ENCODE measurements around the gene LCNL1. TPM values are rescaled to one million over a fixed set of nuclear protein-coding genes. Genes with fewer than 3 reads are reported as not detected.

Gene LCNL1
- total and polyA plus RNA-seq, 2 of the 13 experiments (the other 11 are each of a cell fraction or from before 2014, with no cell fraction given) = not detected

GRCh38 chr9:137001857-137002645 lies 19.3 kb downstream of the LCNL1 start (continued):
- TF ChIP-seq DRAP1 (CRISPR knock-in tag; IDR thresholded peaks at IDR 0.05) (no peak), U2AF2 (IDR thresholded peaks at IDR 0.05; ENCODE audit: low read depth, low read length) (no peak), SP5 (CRISPR knock-in tag; IDR thresholded peaks at IDR 0.05; ENCODE audit: borderline replicate concordance, low read depth) (0 out of 2 replicates have a peak, but pooled peaks have one; percentile 13), PRPF4 (IDR thresholded peaks at IDR 0.05; ENCODE audit: low read depth, low read length, poor library complexity, severe bottlenecking) (no peak), HNRNPLL (IDR thresholded peaks at IDR 0.05; ENCODE audit: low read depth, low read length, poor library complexity, severe bottlenecking) (no peak), CBX2 (IDR thresholded peaks at IDR 0.05; ENCODE audit: low read depth, low read length) (no peak), CBX2 (CRISPR knock-in tag; IDR thresholded peaks at IDR 0.05; ENCODE audit: low read depth) (no peak), ZNF746 (CRISPR knock-in tag; IDR thresholded peaks at IDR 0.05) (no peak), BRCA1 (CRISPR knock-in tag; IDR thresholded peaks at IDR 0.05) (no peak), MATR3 (CRISPR knock-in tag; IDR thresholded peaks at IDR 0.05) (no peak), YEATS4 (CRISPR knock-in tag; IDR thresholded peaks at IDR 0.05; ENCODE audit: borderline replicate concordance) (0 out of 2 replicates have a peak, but pooled peaks have one; percentile 33), ATF3 (CRISPR knock-in tag; IDR thresholded peaks at IDR 0.05) (no peak), POLR2G (IDR thresholded peaks at IDR 0.05; ENCODE audit: low read depth, low read length) (no peak), ZNF232 (CRISPR knock-in tag; IDR thresholded peaks at IDR 0.05; ENCODE audit: borderline replicate concordance) (no peak), ZNF704 (CRISPR knock-in tag; IDR thresholded peaks at IDR 0.05; ENCODE audit: borderline replicate concordance) (no peak), PTBP1 (IDR thresholded peaks at IDR 0.05; ENCODE audit: low read depth, low read length, poor library complexity, severe bottlenecking) (no peak), ARNT2 (CRISPR knock-in tag; IDR thresholded peaks at IDR 0.05; ENCODE audit: low read depth) (no peak), RXRB (CRISPR knock-in tag; IDR thresholded peaks at IDR 0.05; ENCODE audit: borderline replicate concordance) (0 out of 2 replicates have a peak, but pooled peaks have one; percentile 9), ZBTB33 (CRISPR knock-in tag; IDR thresholded peaks at IDR 0.05) (no peak), DMAP1 (CRISPR knock-in tag; IDR thresholded peaks at IDR 0.05) (peak; percentile 29; the same call in 1 of the 2 replicates), TP53 (CRISPR knock-in tag; conservative IDR thresholded peaks at IDR 0.05) (no peak), IRX3 (CRISPR knock-in tag; IDR thresholded peaks at IDR 0.05; ENCODE audit: borderline replicate concordance, low read depth) (no peak), HBP1 (CRISPR knock-in tag; IDR thresholded peaks at IDR 0.05; ENCODE audit: low read depth) (no peak), NFYB (CRISPR knock-in tag; IDR thresholded peaks at IDR 0.05) (no peak), TMF1 (CRISPR knock-in tag; IDR thresholded peaks at IDR 0.05; ENCODE audit: low read depth) (no peak), IRF2 (CRISPR knock-in tag; IDR thresholded peaks at IDR 0.05) (0 out of 2 replicates have a peak, but pooled peaks have one; percentile 13)
